ENCODE measurements around the gene EML6.
A peak's percentile ranks its signal among the peaks of the same experiment; 100 is the strongest.

Gene EML6

DNA sequence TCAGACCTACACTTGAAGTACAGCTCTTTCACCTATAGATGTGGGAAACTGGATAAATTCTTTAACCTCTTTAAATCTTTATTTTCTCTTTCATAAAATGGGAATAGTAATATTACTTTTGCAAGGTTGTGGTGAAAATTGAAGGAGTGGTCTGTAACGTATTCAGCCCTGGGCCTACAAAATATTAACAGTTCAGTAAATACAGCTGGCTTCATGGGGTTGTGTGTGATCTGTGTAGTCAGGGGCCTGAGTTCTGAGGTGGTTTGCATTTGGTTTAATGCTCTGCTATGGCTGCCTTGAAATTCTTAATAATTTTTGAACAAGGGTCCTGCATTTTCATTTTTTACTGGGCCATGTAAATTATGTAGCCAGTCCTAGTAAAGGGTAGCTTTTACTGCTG lies 16.8 kb upstream of the EML6 start:
- DNase-seq (ENCODE audit: low spot score): no peak

DNA sequence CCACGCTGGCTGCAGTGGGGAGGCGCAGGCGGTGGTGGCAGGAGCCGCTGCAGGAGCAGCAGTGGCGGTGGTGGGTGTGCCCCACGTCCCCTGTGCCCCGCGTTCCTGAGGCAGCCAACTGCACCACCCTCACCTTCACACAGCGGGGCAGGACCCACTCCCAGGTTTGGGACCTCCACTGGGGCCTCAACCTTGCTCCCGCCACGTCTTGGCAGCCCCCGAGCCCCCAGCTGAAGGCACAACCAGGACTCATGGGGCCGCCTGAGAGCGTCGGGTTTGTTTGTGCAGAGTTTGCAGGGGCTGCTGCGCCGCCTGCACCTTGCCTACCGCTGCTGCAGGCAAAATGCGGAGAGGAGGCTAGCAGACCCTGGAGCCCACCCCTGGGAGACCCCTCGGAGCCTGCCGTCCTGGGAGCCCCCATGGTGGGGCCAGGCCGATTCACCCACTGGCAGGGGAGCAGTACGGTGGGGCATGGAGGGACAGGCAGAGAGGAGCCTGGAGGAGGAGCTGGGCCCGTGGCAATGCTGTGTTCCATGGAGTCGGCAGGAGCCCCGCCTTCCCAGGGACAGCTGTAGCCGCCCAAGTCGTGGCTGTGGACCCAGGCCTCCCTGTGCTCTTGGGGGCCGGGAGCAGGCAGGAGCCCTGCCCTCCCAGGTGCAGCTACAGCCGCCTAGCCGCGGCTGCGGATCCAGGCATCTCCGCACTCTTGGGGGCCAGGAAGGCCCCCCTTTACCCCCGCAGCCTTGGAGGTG lies 14.7 kb upstream of the EML6 start:
- DNase-seq (ENCODE audit: low spot score): no peak

DNA sequence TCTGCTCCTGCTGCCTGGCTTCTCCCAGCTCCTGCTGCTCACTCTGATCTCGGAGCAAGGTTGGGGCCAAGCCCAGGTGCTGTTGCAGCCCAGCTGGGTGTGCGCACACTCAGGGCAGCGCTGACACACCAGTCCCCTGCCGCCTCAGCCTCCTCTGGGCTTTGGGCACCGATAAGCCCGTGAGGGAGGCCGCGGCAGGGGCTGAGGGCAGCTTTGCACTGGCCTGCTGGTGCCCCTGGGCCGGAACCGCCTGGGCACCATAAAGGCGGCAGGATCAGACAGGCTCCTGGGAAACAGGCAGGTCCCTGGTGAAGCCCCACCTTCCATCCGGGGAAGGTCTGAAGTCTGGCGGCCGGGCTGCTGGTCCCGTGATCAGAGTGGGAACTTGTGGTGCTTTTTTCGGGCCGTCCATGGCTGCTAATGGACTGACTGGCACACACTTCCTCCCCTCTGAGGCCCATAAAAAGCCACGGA lies 14.1 kb upstream of the EML6 start:
- DNase-seq (ENCODE audit: low spot score): peak; percentile 16

DNA sequence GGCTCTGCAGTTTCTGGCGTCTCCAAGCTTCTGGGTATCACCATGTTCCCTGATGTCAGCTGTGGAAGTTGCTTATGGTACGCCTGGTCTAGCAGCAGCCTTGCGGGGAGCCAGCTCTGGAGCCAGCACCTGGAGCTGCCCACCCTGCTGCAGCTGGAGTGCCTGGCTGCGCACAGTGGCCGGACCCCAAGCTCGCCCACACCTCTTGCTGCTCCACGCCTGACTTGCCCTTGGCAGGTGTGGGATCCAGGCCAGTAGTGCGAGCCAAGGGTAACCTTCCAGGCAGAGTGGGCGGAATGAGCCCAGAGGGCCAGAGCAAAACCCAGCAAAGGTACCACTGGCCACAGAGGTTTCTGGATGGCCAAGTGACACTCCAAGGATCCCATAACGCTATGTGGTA lies 13.2 kb upstream of the EML6 start:
- DNase-seq (ENCODE audit: low spot score): no peak

DNA sequence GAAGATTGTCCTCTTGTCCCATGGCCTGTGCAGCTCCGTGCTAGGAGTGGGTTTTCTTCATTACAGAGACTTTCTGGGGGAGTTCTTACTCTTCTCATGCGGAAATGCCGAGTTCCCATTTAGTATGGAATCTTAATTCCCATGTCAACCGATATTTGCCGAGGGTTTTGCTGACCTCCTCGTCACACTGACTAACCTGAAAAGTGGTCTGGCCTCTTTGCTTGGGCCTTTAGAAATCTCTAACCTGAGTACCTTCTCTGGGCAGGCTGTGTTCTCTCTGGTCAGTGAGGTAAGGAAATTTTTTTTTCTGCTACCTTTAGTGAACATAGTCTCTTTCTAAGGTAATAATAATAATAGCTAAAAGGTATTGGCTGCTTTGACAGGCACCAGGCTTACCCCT lies 10.9 kb upstream of the EML6 start:
- DNase-seq (ENCODE audit: low spot score): no peak

DNA sequence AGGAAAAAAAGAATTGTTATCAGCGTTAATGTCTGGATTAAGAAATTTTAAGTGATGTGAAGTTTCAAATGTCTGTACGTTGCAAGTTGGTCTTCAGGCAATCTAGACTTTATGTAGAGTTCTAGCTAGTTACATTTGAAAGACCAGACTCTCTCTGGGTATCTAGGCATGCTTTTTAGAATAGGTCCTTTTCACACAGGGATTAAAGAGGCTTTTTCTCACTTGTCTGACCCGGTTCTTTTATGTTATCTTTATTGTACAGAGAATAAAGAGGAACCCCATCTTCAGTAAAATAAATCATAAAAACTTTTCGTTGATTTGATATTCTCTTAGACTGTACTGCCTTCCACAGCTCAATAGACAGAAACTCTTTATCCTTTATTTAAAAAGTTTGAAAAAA lies 8.5 kb upstream of the EML6 start:
- no peak for DNase-seq (ENCODE audit: low spot score)

DNA sequence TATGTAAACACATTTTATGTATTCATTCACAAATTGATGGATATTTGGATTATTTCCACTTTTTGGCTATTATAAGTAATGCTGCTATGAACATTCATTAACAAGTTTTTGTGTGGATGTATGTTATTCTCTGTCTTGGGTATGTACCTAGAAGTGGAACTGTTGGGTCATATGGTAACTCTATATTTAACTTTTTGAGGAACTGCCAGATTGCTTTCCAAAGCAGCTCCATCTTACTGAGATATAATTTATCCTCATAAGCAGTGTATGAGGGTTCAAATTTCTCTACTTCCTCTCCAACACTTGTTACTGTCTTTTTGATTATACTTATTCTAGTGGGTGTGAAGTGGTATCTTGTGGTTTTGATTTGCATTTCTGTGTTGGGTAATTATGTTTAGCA lies 7.1 kb upstream of the EML6 start:
- DNase-seq (ENCODE audit: low spot score): no peak

DNA sequence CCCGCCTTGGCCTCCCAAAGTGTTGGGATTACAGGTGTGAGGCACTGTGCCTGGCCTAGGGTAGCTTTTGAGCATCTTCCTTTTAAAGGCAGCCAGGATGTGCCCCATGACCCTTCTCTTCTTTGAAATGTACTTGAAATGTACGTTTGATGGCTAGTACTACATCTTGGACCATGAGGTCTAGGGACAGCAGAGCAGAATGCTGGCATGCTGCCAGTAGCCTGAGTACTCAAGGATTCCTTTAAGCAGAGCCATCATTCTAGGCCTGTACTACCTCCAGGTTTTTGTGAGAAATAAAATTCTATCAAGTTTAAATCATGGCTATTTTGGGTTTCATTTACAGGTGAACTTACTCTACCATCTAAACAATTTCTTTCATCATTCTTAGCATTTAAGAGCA lies 2.9 kb upstream of the EML6 start:
- DNase-seq (ENCODE audit: low spot score): no peak

DNA sequence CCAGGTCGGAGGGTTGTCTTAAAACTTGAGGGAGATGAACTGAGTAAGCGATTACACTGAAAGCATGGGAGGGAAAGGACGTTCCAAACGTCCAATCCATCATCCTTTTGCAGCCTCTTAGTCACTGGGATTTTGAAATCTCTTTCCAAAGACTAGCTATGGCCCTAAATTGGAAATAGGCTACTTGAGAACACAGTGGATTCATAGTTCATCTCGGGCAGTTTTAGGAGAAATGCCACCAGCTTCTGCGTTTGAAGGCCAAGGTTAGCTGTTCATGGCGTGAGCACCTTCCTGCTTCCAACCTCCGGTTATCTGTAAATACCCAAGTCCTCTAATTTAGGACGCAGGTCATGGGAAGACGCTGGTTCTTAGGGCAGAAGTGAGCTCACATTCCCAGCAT lies 821 bp upstream of the EML6 start:
- DNase-seq (ENCODE audit: low spot score): no peak

DNA sequence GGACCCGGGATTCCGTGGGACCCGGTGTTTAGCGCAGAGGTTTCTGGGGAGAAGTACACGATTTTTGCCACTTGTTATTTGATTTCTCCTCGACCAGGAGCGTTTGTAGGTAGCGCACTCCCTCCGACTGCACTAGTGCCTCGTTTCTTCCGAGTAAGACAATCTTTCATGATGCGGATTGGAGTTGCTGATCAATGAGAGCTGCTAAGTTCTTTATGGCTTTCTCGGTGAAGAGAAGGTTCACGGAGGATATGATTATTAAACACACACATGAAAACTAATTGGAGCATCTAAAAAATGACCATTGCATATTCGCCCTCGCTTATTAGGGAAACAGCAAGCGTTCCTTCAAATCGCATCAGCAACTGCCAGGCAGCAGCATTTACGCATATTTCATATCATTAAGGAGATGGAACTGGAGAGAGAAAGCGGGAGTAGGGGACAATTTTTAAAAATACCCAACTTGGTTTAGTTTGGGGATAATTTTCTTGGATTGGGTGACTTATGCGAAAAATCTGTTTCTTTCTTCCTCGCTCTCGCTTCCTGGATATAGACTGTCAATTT lies 616 bp downstream of the EML6 start:
- peak; percentile 37 for DNase-seq (ENCODE audit: low spot score)

DNA sequence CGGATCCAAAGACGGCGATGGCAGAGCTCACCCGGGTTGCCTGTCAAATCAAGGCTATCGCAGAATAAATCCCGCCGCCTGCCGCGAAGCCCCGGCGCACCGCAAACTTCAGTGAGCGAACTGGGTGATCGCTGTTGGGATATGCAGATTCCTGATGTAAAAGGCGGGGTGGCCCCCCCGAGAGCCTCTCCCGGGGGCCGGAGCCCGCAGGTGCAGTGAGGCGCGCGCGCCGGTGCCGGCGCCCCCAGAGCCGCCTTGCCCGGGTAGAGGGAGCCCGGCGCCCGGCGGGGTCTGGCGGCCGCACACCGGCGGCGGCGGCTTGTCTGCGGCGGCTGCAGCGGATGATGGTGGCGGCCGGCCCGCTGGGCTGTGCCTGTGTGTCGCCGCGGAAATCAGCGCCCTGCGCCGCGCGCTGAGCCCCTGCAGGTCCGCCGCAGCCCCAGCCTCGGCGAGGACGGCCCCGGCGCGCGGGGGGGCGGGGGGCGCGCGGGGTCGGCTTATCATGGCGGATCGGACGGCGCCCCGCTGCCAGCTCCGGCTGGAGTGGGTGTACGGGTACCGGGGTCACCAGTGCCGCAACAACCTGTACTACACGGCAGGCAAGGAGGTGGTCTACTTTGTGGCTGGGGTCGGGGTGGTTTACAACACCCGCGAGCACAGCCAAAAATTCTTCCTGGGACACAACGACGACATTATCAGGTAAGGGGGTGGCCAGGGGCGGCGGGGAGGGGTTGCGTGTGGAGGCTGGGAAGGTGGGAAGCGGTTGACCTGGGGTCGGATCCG lies 1.3 kb downstream of the EML6 start:
- DNase-seq (ENCODE audit: low spot score): peak; percentile 19

DNA sequence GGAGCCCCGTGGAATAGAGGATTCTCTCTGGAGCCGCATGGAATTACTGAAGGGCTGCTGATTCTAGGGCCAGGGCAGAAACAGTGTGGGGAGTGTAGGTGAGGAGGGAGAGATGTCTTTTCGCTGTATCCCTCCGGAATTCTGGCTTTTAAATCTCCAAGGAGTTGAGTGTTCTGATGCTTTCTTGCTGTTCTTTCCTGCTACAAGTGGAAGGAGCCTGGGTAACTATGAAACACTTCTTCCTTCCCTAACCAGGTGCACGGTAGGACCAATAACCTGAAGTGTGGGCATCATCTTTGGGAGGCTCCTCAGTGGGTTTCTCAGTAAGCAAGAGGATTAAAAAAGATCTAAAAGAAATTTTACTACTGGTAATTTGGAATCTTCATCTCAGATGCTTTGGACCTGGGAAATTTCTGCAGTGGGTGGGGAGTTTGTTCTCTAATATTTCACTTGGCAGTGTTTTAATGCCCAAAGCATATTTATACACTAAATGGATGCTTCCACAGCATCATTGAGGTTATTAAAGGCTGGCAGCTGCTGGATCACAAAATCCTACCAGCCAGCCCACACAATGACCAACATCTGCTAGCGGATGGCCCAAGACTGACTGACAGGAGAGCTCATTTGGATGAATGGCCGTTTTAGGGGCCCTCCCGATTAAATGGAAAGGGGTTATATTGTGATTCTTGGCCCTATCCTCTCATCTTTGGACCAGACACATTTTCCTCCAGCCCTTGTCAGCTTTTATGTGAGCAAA lies 2.1 kb downstream of the EML6 start:
- no peak for DNase-seq (ENCODE audit: low spot score)

DNA sequence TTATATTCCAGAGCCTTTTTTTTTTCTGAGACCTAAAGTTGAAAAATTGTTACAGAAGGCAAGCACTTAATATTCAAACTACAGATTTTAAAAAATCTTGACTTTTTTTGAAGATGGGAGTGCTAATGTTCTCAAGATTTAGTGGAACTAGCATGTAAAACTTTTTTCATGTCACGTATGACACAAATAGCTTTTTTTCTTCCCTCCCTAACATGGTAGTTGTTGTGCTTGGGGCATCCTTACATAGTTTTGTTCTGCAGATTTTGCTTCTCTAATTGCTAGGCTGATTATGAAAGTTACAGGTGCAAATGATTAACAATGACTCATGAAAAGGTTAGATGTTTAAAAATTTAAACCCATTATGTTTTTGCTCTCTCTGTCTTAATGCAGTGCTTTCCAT lies 3.0 kb downstream of the EML6 start:
- DNase-seq (ENCODE audit: low spot score): no peak

DNA sequence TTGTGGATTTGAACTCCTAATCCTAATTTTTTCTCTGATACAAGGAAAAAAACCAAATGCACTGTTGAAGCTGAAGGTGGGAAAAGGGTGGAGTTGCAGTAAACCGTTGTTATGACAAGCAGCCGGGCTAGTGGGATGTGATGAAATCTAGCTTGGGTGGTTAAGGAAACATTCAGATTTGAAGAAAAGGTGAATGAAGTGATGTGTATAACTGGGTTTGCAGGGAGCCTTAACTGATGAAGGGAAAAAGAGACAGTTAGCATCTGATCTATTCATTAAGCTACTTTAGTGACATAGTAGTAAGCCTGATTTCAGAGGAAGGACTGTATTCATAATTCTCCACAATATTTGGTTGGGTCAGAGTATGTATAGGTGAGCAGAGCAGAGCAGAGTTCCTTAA lies 3.5 kb downstream of the EML6 start:
- no peak for DNase-seq (ENCODE audit: low spot score)

DNA sequence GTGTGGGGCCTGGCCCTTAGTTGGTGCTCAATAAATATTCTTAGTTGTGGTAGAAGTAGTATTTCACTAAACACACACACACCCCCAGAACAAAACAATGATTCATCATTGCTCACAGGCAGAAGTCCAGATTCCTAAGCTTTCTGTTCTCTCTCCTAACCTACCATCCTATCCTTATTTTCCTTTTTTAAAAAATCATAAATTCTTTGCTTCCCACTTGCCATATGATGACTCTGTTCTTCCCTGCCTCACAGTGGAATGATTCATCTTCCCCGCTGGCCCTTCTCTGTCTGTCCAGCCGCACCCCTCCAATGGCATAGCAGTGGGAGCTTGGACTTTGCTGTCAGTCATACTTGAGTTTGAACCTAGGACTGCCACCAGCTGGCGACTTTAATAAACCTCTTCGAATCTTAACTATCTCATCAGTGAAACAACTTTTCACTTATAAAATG lies 5.2 kb downstream of the EML6 start:
- no peak for DNase-seq (ENCODE audit: low spot score)

DNA sequence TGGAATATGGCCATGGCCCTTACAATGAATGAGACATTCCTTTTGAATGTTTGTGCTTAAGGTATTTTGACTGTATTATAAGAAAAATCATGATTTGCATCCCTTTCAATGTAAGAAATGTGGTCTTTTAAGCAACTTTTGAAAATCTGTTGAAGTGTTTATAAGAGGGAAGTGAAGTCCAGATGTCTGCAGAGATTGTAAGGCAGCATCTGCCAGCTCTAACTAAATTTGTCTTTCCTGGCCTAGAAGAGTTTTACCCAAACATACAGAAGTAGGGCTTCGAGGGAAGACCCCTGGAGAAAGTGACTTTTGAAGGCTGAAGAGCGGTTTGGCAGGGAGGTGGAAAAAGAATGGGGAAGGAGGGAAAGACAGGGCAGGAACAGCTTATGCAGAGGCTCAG lies 12.2 kb downstream of the EML6 start:
- no peak for DNase-seq (ENCODE audit: low spot score)

DNA sequence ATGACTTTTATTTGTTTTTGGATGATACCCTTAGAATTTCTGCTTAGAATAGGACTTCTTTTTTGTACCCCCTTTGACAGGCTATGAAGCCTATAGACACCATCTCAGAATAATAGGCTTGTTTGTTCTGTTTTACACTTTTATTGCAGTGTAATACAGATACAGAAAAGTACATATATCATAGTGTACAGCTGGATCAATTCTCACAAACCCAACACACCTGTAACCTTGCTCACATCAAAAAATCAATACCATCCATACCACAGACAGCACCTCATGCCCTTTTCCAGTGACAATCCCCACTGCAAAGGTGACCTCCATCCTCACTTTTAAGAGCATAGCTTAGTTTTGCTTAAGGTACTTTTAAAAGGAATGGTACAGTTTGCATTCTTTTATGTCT lies 14.8 kb downstream of the EML6 start:
- no peak for DNase-seq (ENCODE audit: low spot score)

DNA sequence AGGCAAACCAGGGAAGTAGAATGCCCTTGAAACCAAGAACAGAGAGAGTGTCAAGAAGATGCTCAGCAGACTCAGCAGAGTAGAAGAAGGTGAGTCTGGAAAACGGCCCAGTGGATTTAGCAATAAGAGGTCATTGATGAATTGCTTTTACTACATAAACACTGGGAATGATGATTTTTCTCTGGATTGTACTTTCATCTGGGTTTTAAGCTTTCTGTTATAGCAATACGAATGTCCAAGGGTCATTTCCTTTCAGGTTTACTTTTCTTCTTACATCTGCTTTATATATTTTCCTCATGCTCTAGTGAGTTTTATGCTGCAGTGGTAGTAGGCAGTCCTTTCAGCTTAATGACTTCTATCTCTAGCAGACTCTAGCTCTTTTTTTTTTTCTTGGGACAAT lies 16.9 kb downstream of the EML6 start:
- no peak for DNase-seq (ENCODE audit: low spot score)

DNA sequence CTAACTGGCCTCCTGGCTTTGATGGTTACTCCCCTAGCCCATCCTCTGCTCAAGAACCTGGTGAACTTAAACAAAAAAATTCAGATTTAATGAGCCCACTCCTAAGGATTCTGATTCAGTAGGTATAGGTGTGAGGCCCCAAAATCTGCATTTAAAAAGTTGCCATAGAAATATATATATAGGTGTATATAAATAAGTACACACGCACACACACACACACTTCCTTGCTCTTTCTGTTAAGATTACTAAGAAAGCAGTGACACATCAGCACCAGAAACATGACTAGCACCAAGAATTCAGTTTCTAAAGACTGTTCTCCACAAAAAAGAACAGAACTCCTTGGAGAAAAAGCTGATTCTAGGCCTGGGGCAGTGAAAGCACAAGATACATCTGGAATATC lies 17.8 kb downstream of the EML6 start:
- DNase-seq (ENCODE audit: low spot score): no peak

DNA sequence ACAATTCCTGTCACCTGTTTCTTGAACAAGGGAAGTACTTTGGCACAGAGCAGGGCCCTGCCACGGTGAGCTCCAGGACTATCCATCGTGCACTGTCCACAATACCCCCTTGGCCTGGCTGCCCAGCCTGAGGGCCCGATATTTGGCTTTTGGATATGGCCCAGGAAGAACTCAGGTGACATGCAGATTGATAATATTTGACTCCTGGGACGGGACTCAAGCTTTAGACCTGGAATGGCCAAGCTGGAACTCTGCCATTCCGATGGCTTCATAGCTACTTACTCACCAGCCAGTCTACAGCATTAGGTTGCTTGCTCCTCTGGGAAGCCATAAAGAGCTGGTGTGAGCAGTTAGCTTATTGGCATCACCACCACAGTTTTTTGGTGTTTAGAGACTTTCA lies 26.6 kb downstream of the EML6 start:
- DNase-seq (ENCODE audit: low spot score): no peak

DNA sequence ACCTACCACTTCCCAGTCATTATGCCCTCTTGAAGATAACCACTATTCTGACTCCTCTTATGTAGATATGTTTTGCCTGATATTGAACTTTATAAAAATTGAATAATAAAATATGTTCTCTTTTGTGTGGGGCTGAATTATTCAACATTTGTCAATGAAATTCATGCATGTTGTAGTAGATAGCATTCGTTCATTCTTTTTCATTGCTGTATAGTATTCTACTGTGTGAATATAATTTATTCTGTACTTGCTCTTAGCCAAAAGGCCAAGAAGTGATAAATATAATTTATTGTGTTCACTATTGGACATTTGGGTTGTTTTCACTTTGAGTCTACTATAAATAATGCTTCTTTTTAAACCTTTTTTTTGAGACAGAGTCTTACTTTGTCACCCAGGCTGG lies 29.0 kb downstream of the EML6 start:
- no peak for DNase-seq (ENCODE audit: low spot score)

DNA sequence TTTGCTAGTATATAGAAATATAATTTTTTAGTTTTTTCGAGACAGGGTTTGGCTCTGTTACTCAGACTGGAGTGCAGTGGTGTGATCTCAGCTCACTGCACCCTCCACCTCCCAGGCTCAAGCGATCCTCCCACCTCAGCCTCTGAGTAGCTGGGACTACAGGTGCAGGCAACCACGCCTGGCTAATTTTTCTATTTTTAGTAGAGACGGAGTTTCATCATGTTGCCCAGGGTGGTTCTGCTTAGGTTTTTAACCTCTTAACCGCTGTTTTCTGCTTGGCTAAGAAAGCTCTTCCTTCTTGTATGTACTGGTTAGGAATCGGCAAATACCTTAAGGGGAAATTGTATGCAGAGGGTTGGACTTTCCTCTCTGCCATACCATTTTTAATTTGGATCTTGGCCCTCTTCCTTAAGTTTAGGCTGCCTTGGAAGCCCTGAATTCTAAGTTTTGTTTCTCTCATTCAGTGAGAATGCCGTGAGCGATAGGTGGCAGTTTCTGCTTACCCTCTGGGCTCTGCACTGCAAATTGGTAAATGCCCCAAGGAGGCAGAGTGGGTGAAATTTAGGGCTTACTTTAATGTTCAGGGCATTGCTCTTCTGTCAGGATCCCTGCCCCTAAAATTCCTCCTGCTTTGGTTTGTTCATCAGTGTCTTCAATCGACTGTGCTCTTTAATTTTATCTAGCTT lies 32.3 kb downstream of the EML6 start:
- no peak for DNase-seq (ENCODE audit: low spot score)
